Stomach (tissue), 4 donors: ENCODE results near the gene SCYL1.

ENCODE experiments used
- CTCF ChIP-seq, 7 experiments: fragments of 450-650 bp in 4 of 7; fragments of 200-600 bp in 3 of 7; sonication (generic) in 3 of 7; IDR thresholded peaks; one replicate each; pipeline ENCODE4 v1.5.1; 2016 to 2019; ENCODE audit warnings: antibody characterized with exemption in 7 of 7, control low read depth in 2 of 7, mild to moderate bottlenecking in 1 of 7
- EP300 ChIP-seq: sonication (generic); formaldehyde crosslinking; IDR thresholded peaks from one replicate; pipeline ENCODE4 v1.6.1; 2017; ENCODE audit warnings: antibody characterized with exemption

- TF ChIP-seq EP300: no peak
- no peak for TF ChIP-seq CTCF (IDR thresholded peaks at IDR 0.05)
These were observed 55.9 kb downstream of the SCYL1 start for GRCh38 chr11:65580756-65581155.
